ENCODE measurements around the gene MED29. TPM values are rescaled to one million over a fixed set of nuclear protein-coding genes. Genes with fewer than 3 reads are reported as not detected.

Gene MED29
- total RNA-seq, 1 experiment from 2014 or later = 17.0 TPM

GRCh38 chr19:39347332-39348164, 43.6 kb upstream of the MED29 start:
- POLR2A ChIA-PET (ENCODE audit: unreplicated experiment) = no interaction called here
- no peaks in the 10 kb centered on the region for H3K27me3 ChIP-seq (ENCODE audit: low read length)
- DNase-seq (no peak), ATAC-seq (no peak)
- CTCF ChIA-PET = no interaction called here
- no peak overlapping the region for H3K9ac ChIP-seq (ENCODE audit: low read length)
- H3K79me2 ChIP-seq (ENCODE audit: low read length) = peaks cover 47% of the 10 kb centered on the region
- no peaks in the 10 kb centered on the region for H3F3A ChIP-seq (ENCODE audit: low read length, unreplicated experiment)
- H3K4me2 ChIP-seq (ENCODE audit: low read length) = no peak overlapping the region
- no peaks in the 10 kb centered on the region for H4K20me1 ChIP-seq (ENCODE audit: low read length)
- no peaks in the 10 kb centered on the region for H3K9me3 ChIP-seq (ENCODE audit: low read length)
- no peak overlapping the region for H3K4me3 ChIP-seq (ENCODE audit: low read length)
- no peak overlapping the region for H2AFZ ChIP-seq (ENCODE audit: low read length)
- intact Hi-C loops (cut with micrococcal nuclease) = no loop called here
- H3K27ac ChIP-seq (ENCODE audit: low read length) = no peak overlapping the region
- BruUV-seq (replicated peaks) = no TSS peak
- no peak for TF ChIP-seq EZH2phosphoT487 (IDR thresholded peaks at IDR 0.05; ENCODE audit: borderline replicate concordance, low read length)
- TF ChIP-seq CTCF (conservative IDR thresholded peaks at IDR 0.05; ENCODE audit: low read depth, low read length) = no peak
- no peak for TF ChIP-seq EZH2 (IDR thresholded peaks at IDR 0.05; ENCODE audit: low read length, unreplicated experiment)
- no peaks in the 10 kb centered on the region for H3K9me2 ChIP-seq (replicated peaks; ENCODE audit: low read length)
- no peaks in the 10 kb centered on the region; the same call in 1 of the 2 replicates for H3K36me3 ChIP-seq (ENCODE audit: low read depth, low read length)
- H3K4me1 ChIP-seq (ENCODE audit: insufficient read depth, low read length) = peaks cover 8% of the 10 kb centered on the region

- H3K36me3 ChIP-seq (ENCODE audit: low read depth, low read length) = no peaks in the 10 kb centered on the region; the same call in 1 of the 2 replicates
- intact Hi-C loops (cut with micrococcal nuclease) = no loop called here
- CTCF ChIA-PET = no interaction called here
- no peak overlapping the region for H3K9ac ChIP-seq (ENCODE audit: low read length)
- ATAC-seq (no peak), DNase-seq (no peak)
- no peaks in the 10 kb centered on the region for H4K20me1 ChIP-seq (ENCODE audit: low read length)
- no peak overlapping the region for H2AFZ ChIP-seq (ENCODE audit: low read length)
- no peaks in the 10 kb centered on the region for H3K27me3 ChIP-seq (ENCODE audit: low read length)
- no peak overlapping the region for H3K4me2 ChIP-seq (ENCODE audit: low read length)
- no peaks in the 10 kb centered on the region for H3K4me1 ChIP-seq (ENCODE audit: insufficient read depth, low read length)
- no TSS peak for BruUV-seq (replicated peaks)
- no peak overlapping the region for H3K4me3 ChIP-seq (ENCODE audit: low read length)
- H3F3A ChIP-seq (ENCODE audit: low read length, unreplicated experiment) = no peaks in the 10 kb centered on the region
- H3K27ac ChIP-seq (ENCODE audit: low read length) = no peak overlapping the region
- POLR2A ChIA-PET (ENCODE audit: unreplicated experiment) = no interaction called here
- no peaks in the 10 kb centered on the region for H3K9me3 ChIP-seq (ENCODE audit: low read length)
- peaks cover 29% of the 10 kb centered on the region for H3K79me2 ChIP-seq (ENCODE audit: low read length)
- H3K9me2 ChIP-seq (replicated peaks; ENCODE audit: low read length) = no peaks in the 10 kb centered on the region
- TF ChIP-seq EZH2phosphoT487 (IDR thresholded peaks at IDR 0.05; ENCODE audit: borderline replicate concordance, low read length) (no peak), CTCF (conservative IDR thresholded peaks at IDR 0.05; ENCODE audit: low read depth, low read length) (no peak), EZH2 (IDR thresholded peaks at IDR 0.05; ENCODE audit: low read length, unreplicated experiment) (no peak)
These were observed 41.9 kb upstream of the MED29 start for GRCh38 chr19:39349326-39349725.

- Histone ChIP-seq H3K79me2 (ENCODE audit: low read length) (peaks cover 22% of the 10 kb centered on the region), H4K20me1 (ENCODE audit: low read length) (no peaks in the 10 kb centered on the region)
These were observed 41.0 kb upstream of the MED29 start for GRCh38 chr19:39350156-39350555.

More at GRCh38 chr19:39350156-39350555, 41.0 kb upstream of the MED29 start:
- intact Hi-C loops (cut with micrococcal nuclease) = no loop called here
- Histone ChIP-seq H3K27ac (ENCODE audit: low read length) (no peak overlapping the region), H3K4me2 (ENCODE audit: low read length) (no peak overlapping the region), H3K36me3 (ENCODE audit: low read depth, low read length) (no peaks in the 10 kb centered on the region; the same call in 1 of the 2 replicates), H3K4me3 (ENCODE audit: low read length) (no peak overlapping the region), H3K9me2 (replicated peaks; ENCODE audit: low read length) (no peaks in the 10 kb centered on the region), H3K9me3 (ENCODE audit: low read length) (no peaks in the 10 kb centered on the region), H2AFZ (ENCODE audit: low read length) (no peak overlapping the region), H3K9ac (ENCODE audit: low read length) (no peak overlapping the region), H3K27me3 (ENCODE audit: low read length) (no peaks in the 10 kb centered on the region), H3K4me1 (ENCODE audit: insufficient read depth, low read length) (no peaks in the 10 kb centered on the region), H3F3A (ENCODE audit: low read length, unreplicated experiment) (no peaks in the 10 kb centered on the region)
- ChIA-PET POLR2A (ENCODE audit: unreplicated experiment) (no interaction called here), CTCF (no interaction called here)
- BruUV-seq (replicated peaks) = no TSS peak
- ATAC-seq (no peak), DNase-seq (no peak)
- TF ChIP-seq CTCF (conservative IDR thresholded peaks at IDR 0.05; ENCODE audit: low read depth, low read length) (no peak), EZH2 (IDR thresholded peaks at IDR 0.05; ENCODE audit: low read length, unreplicated experiment) (no peak), EZH2phosphoT487 (IDR thresholded peaks at IDR 0.05; ENCODE audit: borderline replicate concordance, low read length) (no peak)

Measured in PC-3 (cell line).